ENCODE measurements around the gene CCDC92. TPM values are rescaled to one million over a fixed set of nuclear protein-coding genes. Genes with fewer than 3 reads are reported as not detected.

CCDC92 gene
- total RNA-seq, 1 experiment from 2014 or later, result 32.3 TPM

DNA sequence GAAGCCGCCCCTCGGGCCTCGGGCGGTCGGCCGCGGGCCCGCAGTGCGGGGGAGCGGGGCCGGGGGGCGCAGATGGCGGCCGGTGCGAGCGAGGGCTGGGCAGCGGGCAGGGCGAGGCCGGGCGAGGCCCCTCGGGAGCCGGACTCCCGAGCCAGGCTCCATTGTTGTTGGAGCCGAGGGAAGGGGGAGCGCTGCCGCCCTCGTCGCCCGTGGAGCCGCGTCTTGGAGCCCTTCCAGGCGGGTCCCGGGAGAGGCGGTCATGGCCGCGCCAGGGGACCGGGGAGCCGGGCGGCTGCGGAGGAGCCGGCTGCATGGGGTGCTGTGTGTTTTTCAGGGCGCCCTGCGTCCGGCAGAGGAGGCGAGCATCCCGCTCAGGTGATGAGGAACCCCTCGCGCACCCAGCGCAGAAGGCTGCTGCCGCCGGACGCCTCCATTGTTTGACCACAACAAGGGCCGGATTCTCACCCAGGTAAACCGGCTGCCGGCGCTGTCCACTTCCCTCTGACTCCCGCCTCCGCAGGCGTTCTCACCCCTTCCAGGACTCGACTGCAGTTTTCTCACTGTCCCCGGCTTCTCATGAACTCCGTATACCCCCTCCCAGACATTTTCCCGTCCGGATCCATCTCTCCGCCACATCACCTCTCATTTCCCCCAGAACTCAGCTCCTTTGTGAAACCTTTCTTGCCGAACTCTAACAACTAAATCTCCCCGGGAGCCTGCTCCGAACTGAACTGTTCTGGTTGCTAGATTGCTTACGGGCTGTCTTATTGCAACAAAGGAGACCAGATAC lies 1.1 kb upstream of the CCDC92 start:
- intact Hi-C loops (cut with micrococcal nuclease), result no loop called here

DNA sequence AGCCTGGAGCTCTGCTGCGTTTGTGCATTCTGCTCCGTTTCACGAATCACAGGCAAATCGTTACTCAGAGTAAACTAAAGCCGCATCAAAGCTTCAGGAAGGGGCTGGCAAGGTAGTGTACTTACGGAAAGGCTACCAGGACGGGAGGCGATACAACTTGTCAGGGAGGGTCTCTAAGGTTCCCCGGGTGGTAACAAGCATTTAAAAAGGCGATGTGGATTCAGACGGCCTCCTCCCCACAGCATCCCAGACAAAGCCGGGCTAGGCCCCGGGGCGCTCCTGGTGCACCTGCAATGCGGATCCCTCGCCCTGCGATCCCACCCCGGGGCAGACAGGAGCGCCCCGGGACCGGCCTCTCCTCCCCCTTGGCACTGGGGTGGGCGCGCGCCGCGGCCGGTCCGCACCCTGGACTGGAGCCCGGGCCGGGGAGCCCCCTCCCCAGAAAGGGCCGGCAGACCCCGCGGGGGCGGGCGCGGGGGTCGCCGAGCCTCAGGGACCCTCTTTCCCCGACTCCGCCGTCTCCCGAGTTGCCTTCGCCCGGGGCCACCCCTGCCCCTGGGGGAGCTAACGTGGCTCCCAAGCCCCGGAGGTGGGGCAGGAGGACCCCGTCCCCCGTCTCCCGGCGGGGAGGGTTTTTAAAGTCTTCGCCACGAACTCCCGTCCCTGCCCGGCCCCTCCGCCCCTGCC lies 718 bp downstream of the CCDC92 start:
- Mint-ChIP-seq H3K4me1 (ENCODE audit: insufficient read depth, unreplicated experiment) (peaks cover 24% of the 10 kb centered on the region), H3K4me3 (ENCODE audit: unreplicated experiment) (peak overlapping the region; percentile 95), H3K9me3 (ENCODE audit: unreplicated experiment) (no peaks in the 10 kb centered on the region), H3K27me3 (ENCODE audit: insufficient read depth, unreplicated experiment) (no peaks in the 10 kb centered on the region), H3K36me3 (ENCODE audit: insufficient read depth, unreplicated experiment) (peaks cover 6% of the 10 kb centered on the region), H3K27ac (ENCODE audit: low read depth, unreplicated experiment) (peak overlapping the region; percentile 75)
- DNase-seq (ENCODE audit: unreplicated experiment), result peak; percentile 40
- ChIA-PET CTCF (interaction anchor here (0.6 to 1.7 kb wide), 5 partner anchors 10 to 169 kb away, joined by 3 to 9 read pairs (median 5); no protein-coding TSS in a partner anchor), POLR2A (interaction anchor here (0.5 to 2.4 kb wide), 11 partner anchors 10 to 1006 kb away, joined by 3 to 9 read pairs (median 4); partner anchors contain the start of gene ABCB9)
- TF ChIP-seq, protein P1, sequence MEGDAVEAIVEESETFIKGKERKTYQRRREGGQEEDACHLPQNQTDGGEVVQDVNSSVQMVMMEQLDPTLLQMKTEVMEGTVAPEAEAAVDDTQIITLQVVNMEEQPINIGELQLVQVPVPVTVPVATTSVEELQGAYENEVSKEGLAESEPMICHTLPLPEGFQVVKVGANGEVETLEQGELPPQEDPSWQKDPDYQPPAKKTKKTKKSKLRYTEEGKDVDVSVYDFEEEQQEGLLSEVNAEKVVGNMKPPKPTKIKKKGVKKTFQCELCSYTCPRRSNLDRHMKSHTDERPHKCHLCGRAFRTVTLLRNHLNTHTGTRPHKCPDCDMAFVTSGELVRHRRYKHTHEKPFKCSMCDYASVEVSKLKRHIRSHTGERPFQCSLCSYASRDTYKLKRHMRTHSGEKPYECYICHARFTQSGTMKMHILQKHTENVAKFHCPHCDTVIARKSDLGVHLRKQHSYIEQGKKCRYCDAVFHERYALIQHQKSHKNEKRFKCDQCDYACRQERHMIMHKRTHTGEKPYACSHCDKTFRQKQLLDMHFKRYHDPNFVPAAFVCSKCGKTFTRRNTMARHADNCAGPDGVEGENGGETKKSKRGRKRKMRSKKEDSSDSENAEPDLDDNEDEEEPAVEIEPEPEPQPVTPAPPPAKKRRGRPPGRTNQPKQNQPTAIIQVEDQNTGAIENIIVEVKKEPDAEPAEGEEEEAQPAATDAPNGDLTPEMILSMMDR (IDR thresholded peaks at IDR 0.05; ENCODE audit: unreplicated experiment), result no peak
- intact Hi-C loops (cut with micrococcal nuclease), result loop anchor here (2.0 kb wide), 1 partner anchor 67 kb away; no protein-coding TSS in a partner anchor
- BruUV-seq (replicated peaks), result no TSS peak

More for the DNA sequence above, 1.1 kb upstream of the CCDC92 start:
- CTCF ChIA-PET, result interaction anchor here (1.0 kb wide), 1 partner anchor 68 kb away, joined by 3 read pairs; no protein-coding TSS in a partner anchor
- Mint-ChIP-seq H3K36me3 (ENCODE audit: insufficient read depth, unreplicated experiment) (peaks cover 23% of the 10 kb centered on the region), H3K27ac (ENCODE audit: low read depth, unreplicated experiment) (peak overlapping the region; percentile 92), H3K4me3 (ENCODE audit: unreplicated experiment) (peak overlapping the region; percentile 95), H3K4me1 (ENCODE audit: insufficient read depth, unreplicated experiment) (peaks cover 20% of the 10 kb centered on the region), H3K27me3 (ENCODE audit: insufficient read depth, unreplicated experiment) (no peaks in the 10 kb centered on the region), H3K9me3 (ENCODE audit: unreplicated experiment) (no peaks in the 10 kb centered on the region)
- TF ChIP-seq, protein P1 (IDR thresholded peaks at IDR 0.05; ENCODE audit: unreplicated experiment), result no peak
- BruUV-seq (replicated peaks), result no TSS peak
- POLR2A ChIA-PET, result interaction anchor here (0.6 to 1.6 kb wide), 8 partner anchors 9 to 964 kb away, joined by 3 to 7 read pairs (median 3); no protein-coding TSS in a partner anchor
- DNase-seq (ENCODE audit: unreplicated experiment), result peak; percentile 44

DNA sequence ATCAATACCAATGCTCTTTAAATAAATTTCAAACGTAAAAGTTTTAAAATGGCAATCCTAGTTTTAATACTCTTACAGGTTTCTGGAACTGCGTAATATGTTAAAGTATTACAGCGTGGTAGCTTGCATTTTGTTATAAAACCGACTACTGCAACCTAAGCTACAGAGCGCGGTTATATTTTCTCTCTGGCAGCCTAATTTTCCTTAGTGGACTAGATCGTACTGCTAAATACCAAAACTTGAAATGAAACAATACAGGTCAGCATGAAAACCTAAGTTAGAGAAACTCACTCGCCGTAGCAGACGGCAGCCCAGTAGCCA lies 1.2 kb downstream of the CCDC92 start:
- BruUV-seq (replicated peaks), result TSS peak; percentile 53
- DNase-seq (ENCODE audit: unreplicated experiment), result no peak
- no peaks in the 10 kb centered on the region for H3K9me3 Mint-ChIP-seq (ENCODE audit: unreplicated experiment)
- peaks cover 1% of the 10 kb centered on the region for H3K36me3 Mint-ChIP-seq (ENCODE audit: insufficient read depth, unreplicated experiment)
- peaks cover 24% of the 10 kb centered on the region for H3K4me1 Mint-ChIP-seq (ENCODE audit: insufficient read depth, unreplicated experiment)
- H3K27ac Mint-ChIP-seq (ENCODE audit: low read depth, unreplicated experiment), result peak overlapping the region; percentile 75
- TF ChIP-seq, protein P1 (IDR thresholded peaks at IDR 0.05; ENCODE audit: unreplicated experiment), result no peak
- H3K27me3 Mint-ChIP-seq (ENCODE audit: insufficient read depth, unreplicated experiment), result no peaks in the 10 kb centered on the region
- H3K4me3 Mint-ChIP-seq (ENCODE audit: unreplicated experiment), result peak overlapping the region; percentile 95
- intact Hi-C loops (cut with micrococcal nuclease), result loop anchor here (2.0 kb wide), 1 partner anchor 67 kb away; no protein-coding TSS in a partner anchor
- ChIA-PET POLR2A (interaction anchor here (0.7 to 2.4 kb wide), 6 partner anchors 9 to 25 kb away, joined by 3 to 9 read pairs (median 4); no protein-coding TSS in a partner anchor), CTCF (interaction anchor here (0.7 to 1.7 kb wide), 4 partner anchors 9 to 169 kb away, joined by 4 to 9 read pairs (median 6); no protein-coding TSS in a partner anchor)

DNA sequence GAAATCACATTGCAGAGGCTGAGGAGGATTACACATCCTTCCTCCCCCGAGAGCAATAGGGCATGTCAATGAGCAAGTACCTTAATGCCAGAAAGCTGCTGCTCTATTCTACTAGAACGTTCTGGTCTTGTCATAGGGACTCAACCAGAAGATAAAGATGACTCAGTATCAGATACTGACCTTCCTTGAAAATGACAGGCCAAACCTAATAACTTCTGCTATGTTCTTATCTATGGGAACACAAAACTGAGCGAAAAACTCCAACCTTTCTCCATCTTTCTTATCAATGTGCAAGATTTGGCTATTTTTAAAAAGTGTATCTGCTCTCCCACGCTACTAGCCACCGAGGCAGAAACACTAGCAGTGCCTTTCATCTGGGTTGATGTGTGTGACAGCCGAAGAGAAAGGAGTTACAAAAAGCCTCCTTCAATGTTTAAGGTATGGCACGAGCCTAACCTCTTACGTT lies 5.5 kb downstream of the CCDC92 start:
- TF ChIP-seq, protein P1 (IDR thresholded peaks at IDR 0.05; ENCODE audit: unreplicated experiment), result no peak
- H3K27ac Mint-ChIP-seq (ENCODE audit: low read depth, unreplicated experiment), result no peak overlapping the region
- ChIA-PET CTCF (interaction anchor here (0.7 kb wide), 1 partner anchor 266 kb away, joined by 3 read pairs; no protein-coding TSS in a partner anchor), POLR2A (no interaction called here)
- H3K4me1 Mint-ChIP-seq (ENCODE audit: insufficient read depth, unreplicated experiment), result peaks cover 10% of the 10 kb centered on the region
- intact Hi-C loops (cut with micrococcal nuclease), result no loop called here
- no peak overlapping the region for H3K4me3 Mint-ChIP-seq (ENCODE audit: unreplicated experiment)
- no TSS peak for BruUV-seq (replicated peaks)
- no peaks in the 10 kb centered on the region for H3K36me3 Mint-ChIP-seq (ENCODE audit: insufficient read depth, unreplicated experiment)
- no peaks in the 10 kb centered on the region for H3K27me3 Mint-ChIP-seq (ENCODE audit: insufficient read depth, unreplicated experiment)
- no peak for DNase-seq (ENCODE audit: unreplicated experiment)
- H3K9me3 Mint-ChIP-seq (ENCODE audit: unreplicated experiment), result no peaks in the 10 kb centered on the region

All from MCF 10A (cell line).